H1 (cell line): ENCODE data around the gene SRGAP3. TPM values are rescaled to one million over a fixed set of nuclear protein-coding genes. Genes with fewer than 3 reads are reported as not detected.

ENCODE experiments used
- CEBPB ChIP-seq: IDR thresholded peaks from 2 replicates; pipeline ENCODE4 v1.6.1; 2012; ENCODE audit warnings: low read depth, low read length
- CHD2 ChIP-seq: IDR thresholded peaks from 2 replicates; pipeline ENCODE4 v1.6.1; 2012; ENCODE audit warnings: low read length, improper control_type of control experiment
- CREB1 ChIP-seq: IDR thresholded peaks from 2 replicates; pipeline ENCODE4 v1.6.1; 2012; ENCODE audit warnings: inconsistent platforms
- NANOG ChIP-seq: IDR thresholded peaks from 2 replicates; pipeline ENCODE4 v1.6.1; 2011; ENCODE audit warnings: low read length, low read depth, mild to moderate bottlenecking, inconsistent platforms; ENCODE audit not compliant: insufficient read depth, poor library complexity, severe bottlenecking
- POLR2A ChIP-seq, 2 experiments: IDR thresholded peaks; 1 replicate in 1 of 2; 2 replicates in 1 of 2; pipeline ENCODE4 v1.6.1; 2011; ENCODE audit warnings: low read depth in 2 of 2, low read length in 2 of 2, mild to moderate bottlenecking in 2 of 2; ENCODE audit errors: control extremely low read depth in 1 of 2
- SAP30 ChIP-seq: fragments of 300-600 bp; sonication (generic); IDR thresholded peaks from 2 replicates; pipeline ENCODE4 v1.7.1; 2012; ENCODE audit warnings: low read length, moderate library complexity, mild to moderate bottlenecking, inconsistent platforms; ENCODE audit not compliant: insufficient read depth, insufficient replicate concordance
- TAF1 ChIP-seq: IDR thresholded peaks from 2 replicates; pipeline ENCODE4 v1.6.1; 2011; ENCODE audit warnings: mild to moderate bottlenecking, low read depth, low read length
- polyA plus RNA-seq, 7 experiments: library from polyadenylated mRNA; depleted of rRNA in 3 of 7; stranded (reverse) in 5 of 7; unstranded in 2 of 7; fragments of >200 nt in 5 of 7; fragments of 200-250 nt in 2 of 7; gene quantifications; 1 replicate in 5 of 7; 2 replicates in 1 of 7; 4 replicates in 1 of 7; pipeline versions ENCODE4 v1.2.1 to v1.2.3, GENCODE V29; 2011 to 2013; ENCODE audit warnings: missing spikeins in 2 of 7, mixed read lengths in 2 of 7
- total RNA-seq: library from RNA; stranded (reverse); fragmentation: NEBNext Ultra II Directional; extraction: Animal tissue kit (Norgen Biotek cat#: 25700); gene quantifications from 2 replicates; pipeline ENCODE4 v1.2.1, GENCODE V29; 2021
- TF ChIP-seq, protein P1 (sequence below): fragments of 300-600 bp; sonication (generic); IDR thresholded peaks from 2 replicates; pipeline ENCODE4 v1.7.1; 2012; ENCODE audit warnings: low read length, moderate library complexity, mild to moderate bottlenecking, inconsistent platforms; ENCODE audit not compliant: insufficient replicate concordance
- TF ChIP-seq, protein P2 (sequence below): IDR thresholded peaks from 2 replicates; pipeline ENCODE4 v1.6.1; 2011; ENCODE audit warnings: low read depth, mild to moderate bottlenecking, low read length; ENCODE audit not compliant: insufficient read depth
- TF ChIP-seq, protein P3 (sequence below): IDR thresholded peaks from 2 replicates; pipeline ENCODE4 v1.6.1; 2012; ENCODE audit warnings: inconsistent platforms

Gene SRGAP3
- total and polyA plus RNA-seq, 2 of the 8 experiments (the other 6 are each of a cell fraction or from before 2014, with no cell fraction given): 5.8 to 11.4 TPM

DNA sequence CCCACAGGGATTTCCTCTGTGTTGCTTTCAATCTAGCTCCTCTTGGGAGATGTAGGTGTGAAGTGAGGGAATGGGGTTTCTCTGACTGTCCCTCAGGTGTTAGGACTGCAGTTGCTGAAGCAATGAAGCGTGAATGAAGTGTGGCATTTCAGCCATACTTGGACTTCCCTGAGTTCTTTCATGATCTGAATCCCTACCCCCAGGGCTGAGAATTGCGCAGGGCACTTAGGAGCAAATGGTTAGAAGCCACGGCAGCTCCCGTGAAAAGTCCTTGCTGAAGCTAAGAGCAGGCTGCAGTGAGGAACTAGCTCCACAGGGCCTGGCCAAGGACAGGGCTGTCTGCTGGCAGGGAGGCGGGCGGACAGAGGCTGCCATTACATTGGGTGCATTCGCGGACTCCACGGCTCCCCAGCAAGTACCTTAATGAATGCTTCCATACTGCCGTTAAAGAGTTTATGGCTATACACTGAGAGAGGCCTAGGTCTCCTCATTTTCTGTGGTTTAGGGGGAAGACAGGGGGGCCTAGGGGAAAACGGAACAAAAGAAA, 217.1 kb downstream of the SRGAP3 start (continued):
- TF ChIP-seq, protein P1, sequence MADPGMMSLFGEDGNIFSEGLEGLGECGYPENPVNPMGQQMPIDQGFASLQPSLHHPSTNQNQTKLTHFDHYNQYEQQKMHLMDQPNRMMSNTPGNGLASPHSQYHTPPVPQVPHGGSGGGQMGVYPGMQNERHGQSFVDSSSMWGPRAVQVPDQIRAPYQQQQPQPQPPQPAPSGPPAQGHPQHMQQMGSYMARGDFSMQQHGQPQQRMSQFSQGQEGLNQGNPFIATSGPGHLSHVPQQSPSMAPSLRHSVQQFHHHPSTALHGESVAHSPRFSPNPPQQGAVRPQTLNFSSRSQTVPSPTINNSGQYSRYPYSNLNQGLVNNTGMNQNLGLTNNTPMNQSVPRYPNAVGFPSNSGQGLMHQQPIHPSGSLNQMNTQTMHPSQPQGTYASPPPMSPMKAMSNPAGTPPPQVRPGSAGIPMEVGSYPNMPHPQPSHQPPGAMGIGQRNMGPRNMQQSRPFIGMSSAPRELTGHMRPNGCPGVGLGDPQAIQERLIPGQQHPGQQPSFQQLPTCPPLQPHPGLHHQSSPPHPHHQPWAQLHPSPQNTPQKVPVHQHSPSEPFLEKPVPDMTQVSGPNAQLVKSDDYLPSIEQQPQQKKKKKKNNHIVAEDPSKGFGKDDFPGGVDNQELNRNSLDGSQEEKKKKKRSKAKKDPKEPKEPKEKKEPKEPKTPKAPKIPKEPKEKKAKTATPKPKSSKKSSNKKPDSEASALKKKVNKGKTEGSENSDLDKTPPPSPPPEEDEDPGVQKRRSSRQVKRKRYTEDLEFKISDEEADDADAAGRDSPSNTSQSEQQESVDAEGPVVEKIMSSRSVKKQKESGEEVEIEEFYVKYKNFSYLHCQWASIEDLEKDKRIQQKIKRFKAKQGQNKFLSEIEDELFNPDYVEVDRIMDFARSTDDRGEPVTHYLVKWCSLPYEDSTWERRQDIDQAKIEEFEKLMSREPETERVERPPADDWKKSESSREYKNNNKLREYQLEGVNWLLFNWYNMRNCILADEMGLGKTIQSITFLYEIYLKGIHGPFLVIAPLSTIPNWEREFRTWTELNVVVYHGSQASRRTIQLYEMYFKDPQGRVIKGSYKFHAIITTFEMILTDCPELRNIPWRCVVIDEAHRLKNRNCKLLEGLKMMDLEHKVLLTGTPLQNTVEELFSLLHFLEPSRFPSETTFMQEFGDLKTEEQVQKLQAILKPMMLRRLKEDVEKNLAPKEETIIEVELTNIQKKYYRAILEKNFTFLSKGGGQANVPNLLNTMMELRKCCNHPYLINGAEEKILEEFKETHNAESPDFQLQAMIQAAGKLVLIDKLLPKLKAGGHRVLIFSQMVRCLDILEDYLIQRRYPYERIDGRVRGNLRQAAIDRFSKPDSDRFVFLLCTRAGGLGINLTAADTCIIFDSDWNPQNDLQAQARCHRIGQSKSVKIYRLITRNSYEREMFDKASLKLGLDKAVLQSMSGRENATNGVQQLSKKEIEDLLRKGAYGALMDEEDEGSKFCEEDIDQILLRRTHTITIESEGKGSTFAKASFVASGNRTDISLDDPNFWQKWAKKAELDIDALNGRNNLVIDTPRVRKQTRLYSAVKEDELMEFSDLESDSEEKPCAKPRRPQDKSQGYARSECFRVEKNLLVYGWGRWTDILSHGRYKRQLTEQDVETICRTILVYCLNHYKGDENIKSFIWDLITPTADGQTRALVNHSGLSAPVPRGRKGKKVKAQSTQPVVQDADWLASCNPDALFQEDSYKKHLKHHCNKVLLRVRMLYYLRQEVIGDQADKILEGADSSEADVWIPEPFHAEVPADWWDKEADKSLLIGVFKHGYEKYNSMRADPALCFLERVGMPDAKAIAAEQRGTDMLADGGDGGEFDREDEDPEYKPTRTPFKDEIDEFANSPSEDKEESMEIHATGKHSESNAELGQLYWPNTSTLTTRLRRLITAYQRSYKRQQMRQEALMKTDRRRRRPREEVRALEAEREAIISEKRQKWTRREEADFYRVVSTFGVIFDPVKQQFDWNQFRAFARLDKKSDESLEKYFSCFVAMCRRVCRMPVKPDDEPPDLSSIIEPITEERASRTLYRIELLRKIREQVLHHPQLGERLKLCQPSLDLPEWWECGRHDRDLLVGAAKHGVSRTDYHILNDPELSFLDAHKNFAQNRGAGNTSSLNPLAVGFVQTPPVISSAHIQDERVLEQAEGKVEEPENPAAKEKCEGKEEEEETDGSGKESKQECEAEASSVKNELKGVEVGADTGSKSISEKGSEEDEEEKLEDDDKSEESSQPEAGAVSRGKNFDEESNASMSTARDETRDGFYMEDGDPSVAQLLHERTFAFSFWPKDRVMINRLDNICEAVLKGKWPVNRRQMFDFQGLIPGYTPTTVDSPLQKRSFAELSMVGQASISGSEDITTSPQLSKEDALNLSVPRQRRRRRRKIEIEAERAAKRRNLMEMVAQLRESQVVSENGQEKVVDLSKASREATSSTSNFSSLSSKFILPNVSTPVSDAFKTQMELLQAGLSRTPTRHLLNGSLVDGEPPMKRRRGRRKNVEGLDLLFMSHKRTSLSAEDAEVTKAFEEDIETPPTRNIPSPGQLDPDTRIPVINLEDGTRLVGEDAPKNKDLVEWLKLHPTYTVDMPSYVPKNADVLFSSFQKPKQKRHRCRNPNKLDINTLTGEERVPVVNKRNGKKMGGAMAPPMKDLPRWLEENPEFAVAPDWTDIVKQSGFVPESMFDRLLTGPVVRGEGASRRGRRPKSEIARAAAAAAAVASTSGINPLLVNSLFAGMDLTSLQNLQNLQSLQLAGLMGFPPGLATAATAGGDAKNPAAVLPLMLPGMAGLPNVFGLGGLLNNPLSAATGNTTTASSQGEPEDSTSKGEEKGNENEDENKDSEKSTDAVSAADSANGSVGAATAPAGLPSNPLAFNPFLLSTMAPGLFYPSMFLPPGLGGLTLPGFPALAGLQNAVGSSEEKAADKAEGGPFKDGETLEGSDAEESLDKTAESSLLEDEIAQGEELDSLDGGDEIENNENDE: no peak
- TF ChIP-seq CREB1 (no peak), CEBPB (no peak), TAF1 (no peak), CHD2 (no peak), NANOG (no peak), POLR2A (IDR thresholded peaks at IDR 0.05; ENCODE audit: control extremely low read depth in 1 of 2, low read depth in 2 of 2, low read length in 2 of 2) (no peak), SAP30 (no peak)
- TF ChIP-seq, protein P2, sequence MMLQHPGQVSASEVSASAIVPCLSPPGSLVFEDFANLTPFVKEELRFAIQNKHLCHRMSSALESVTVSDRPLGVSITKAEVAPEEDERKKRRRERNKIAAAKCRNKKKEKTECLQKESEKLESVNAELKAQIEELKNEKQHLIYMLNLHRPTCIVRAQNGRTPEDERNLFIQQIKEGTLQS: no peak
- TF ChIP-seq, protein P3, sequence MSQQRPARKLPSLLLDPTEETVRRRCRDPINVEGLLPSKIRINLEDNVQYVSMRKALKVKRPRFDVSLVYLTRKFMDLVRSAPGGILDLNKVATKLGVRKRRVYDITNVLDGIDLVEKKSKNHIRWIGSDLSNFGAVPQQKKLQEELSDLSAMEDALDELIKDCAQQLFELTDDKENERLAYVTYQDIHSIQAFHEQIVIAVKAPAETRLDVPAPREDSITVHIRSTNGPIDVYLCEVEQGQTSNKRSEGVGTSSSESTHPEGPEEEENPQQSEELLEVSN: no peak
